RWPE1 (cell line): ENCODE measurements around the gene ABCG2.
A peak's percentile ranks its signal among the peaks of the same experiment; 100 is the strongest.

Experiments used
- CTCF ChIA-PET: fragments of 350-600 bp; sonication (Branson Sonifier 250); formaldehyde crosslinking; extraction: SDS; loops from one replicate; lab custom pipeline; 2021; lab: Yijun Ruan, JAX
- POLR2A ChIA-PET: fragments of 400-600 bp; formaldehyde crosslinking; extraction: SDS; loops from one replicate; lab custom pipeline; 2020; ENCODE audit warnings: antibody characterized with exemption; ENCODE audit not compliant: low non-redundant PET; lab: Yijun Ruan, JAX
- DNase-seq: peaks from one replicate; pipeline ENCODE4 v3.0.0; 2012; ENCODE audit warnings: low spot score
- H3K27ac ChIP-seq: fragments of 450-650 bp; 2 replicates; pipeline ENCODE4 v1.5.1; 2017
- TF ChIP-seq, protein P1 (sequence below): fragments of 450-650 bp; conservative IDR thresholded peaks from 2 replicates; pipeline ENCODE4 v1.5.1; 2017; ENCODE audit warnings: low read depth, mild to moderate bottlenecking

ABCG2 gene

DNA sequence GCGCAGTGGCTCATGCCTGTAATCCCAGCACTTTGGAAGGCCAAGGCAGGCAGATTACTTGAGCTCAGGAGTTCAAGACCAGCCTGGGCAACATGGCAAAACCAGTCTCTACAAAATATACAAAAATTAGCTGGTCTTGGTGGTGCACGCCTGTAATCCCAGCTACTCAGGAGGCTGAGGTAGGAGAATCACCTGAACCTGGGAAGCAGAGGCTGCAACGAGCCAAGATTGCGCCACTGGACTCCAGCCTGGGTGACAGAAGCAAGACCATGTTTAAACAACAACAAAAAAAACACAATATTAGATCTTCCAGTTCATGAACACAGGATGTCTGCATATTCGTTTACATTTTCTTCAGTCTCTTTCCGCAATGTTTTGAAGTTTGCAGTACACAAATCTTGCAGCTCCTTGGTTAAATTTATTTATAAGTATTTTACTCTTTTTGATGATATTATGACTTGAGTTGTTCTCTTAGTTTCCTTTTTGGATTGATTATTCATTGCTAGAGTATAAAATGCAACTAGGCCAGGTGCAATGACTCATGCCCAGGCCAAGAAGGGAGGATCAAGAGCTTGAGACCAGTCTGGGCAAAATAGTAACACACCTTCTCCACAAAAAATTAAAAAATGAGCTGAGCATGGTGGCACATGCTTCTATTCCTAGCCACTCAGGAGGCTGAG, 30.4 kb upstream of the ABCG2 start:
- no peak for DNase-seq
- TF ChIP-seq, protein P1, sequence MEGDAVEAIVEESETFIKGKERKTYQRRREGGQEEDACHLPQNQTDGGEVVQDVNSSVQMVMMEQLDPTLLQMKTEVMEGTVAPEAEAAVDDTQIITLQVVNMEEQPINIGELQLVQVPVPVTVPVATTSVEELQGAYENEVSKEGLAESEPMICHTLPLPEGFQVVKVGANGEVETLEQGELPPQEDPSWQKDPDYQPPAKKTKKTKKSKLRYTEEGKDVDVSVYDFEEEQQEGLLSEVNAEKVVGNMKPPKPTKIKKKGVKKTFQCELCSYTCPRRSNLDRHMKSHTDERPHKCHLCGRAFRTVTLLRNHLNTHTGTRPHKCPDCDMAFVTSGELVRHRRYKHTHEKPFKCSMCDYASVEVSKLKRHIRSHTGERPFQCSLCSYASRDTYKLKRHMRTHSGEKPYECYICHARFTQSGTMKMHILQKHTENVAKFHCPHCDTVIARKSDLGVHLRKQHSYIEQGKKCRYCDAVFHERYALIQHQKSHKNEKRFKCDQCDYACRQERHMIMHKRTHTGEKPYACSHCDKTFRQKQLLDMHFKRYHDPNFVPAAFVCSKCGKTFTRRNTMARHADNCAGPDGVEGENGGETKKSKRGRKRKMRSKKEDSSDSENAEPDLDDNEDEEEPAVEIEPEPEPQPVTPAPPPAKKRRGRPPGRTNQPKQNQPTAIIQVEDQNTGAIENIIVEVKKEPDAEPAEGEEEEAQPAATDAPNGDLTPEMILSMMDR: no peak
- ChIA-PET POLR2A (no interaction called here), CTCF (interaction anchor here (0.6 kb wide), 1 partner anchor 1103 kb away, joined by 4 read pairs; no protein-coding TSS in a partner anchor)
- no peak overlapping the region for H3K27ac ChIP-seq

DNA sequence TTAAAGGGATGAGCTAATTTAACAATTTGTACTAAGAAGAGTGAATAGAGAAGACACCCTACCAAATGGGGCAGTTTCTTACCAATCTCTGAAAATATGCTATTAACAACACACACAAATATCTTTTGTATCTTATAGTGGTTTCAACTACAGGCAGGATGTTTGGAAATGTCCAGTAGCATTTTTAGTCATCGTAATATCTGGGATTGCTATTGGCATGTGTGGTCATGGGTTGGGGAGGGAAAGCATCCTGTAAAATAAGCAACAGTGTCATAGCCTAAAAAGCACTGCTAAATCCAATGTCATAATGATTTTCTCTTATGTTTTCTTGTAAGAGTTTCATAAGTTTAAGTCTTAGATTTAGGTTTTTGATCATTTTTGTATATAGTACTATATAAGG, 29.3 kb upstream of the ABCG2 start:
- no peak for DNase-seq
- ChIA-PET POLR2A (no interaction called here), CTCF (interaction anchor here (1.0 kb wide), 1 partner anchor 22 kb away, joined by 4 read pairs; no protein-coding TSS in a partner anchor)
- no peak overlapping the region for H3K27ac ChIP-seq
- TF ChIP-seq, protein P1: no peak

DNA sequence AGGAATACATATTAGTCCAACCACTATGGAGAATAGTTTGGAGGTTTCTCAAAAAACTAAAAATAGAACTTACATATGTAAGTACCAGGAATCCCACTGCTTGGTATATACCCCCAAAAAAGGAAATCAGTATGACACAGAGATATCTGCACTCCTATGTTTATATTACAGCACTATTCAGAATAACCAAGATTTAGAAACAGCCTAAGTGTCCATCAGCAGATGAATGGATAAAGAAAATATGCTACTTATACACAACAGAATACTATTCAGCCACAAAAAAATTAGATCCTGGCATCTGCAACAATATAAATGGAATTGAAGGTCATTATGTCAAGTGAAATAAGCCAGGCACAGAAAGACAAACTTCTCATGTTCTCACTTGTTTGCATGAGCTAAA, 27.5 kb upstream of the ABCG2 start:
- ChIA-PET CTCF (no interaction called here), POLR2A (no interaction called here)
- H3K27ac ChIP-seq: no peak overlapping the region
- TF ChIP-seq, protein P1: no peak
- DNase-seq: no peak

DNA sequence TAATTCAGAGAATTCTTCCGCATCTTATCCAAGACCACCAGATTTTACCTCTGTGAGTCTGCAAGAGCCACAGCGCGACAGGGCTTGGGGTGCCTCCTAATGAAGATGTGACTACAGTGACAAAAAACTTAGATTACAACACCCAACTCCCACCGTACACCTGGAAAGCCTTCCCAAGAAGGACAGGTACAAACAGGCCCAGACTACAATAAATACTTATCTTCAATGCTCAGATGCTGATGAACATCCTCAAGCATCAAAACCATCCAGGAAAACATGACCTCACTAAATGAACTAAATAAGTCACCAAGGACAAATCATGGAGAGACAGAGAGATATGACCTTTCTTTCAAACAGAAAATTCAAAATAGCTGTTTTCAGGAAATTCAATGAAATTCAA, 20.8 kb upstream of the ABCG2 start:
- CTCF ChIA-PET: interaction anchor here (1.0 kb wide), 1 partner anchor 193 kb away, joined by 3 read pairs; no protein-coding TSS in a partner anchor
- TF ChIP-seq, protein P1: no peak
- H3K27ac ChIP-seq: no peak overlapping the region
- POLR2A ChIA-PET: no interaction called here
- no peak for DNase-seq

DNA sequence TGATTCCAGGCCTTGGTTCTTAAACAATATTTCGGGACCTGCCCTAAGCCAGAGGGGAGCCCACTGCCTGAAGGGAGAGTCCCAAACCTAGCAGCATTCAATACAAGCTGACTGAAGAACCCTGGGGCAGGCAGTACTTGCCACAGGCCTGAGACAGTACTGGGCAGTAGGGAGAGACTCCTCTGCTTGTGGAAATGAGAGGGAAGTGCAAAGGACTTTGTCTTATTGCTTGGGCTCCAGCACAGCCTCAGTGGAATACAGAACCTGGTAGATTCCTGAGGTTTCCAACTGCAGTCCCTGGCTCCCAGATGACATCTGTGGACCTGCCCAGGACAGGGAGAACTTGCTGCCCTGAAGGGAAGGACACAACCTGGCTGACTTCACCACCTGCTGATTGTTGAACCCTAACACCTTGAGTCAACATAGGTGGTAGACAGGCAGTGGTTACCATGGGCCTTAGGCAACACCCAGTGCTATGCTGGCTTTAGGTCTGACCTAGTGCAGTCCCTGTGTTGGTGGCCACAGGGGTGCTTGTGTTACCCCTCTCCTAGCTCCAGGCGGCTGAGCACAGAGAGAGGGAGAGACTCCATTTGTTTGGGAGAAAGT, 20.3 kb upstream of the ABCG2 start:
- ChIA-PET CTCF (no interaction called here), POLR2A (no interaction called here)
- TF ChIP-seq, protein P1: no peak
- peak overlapping the region; percentile 9; the same call in 1 of the 2 replicates for H3K27ac ChIP-seq
- no peak for DNase-seq

DNA sequence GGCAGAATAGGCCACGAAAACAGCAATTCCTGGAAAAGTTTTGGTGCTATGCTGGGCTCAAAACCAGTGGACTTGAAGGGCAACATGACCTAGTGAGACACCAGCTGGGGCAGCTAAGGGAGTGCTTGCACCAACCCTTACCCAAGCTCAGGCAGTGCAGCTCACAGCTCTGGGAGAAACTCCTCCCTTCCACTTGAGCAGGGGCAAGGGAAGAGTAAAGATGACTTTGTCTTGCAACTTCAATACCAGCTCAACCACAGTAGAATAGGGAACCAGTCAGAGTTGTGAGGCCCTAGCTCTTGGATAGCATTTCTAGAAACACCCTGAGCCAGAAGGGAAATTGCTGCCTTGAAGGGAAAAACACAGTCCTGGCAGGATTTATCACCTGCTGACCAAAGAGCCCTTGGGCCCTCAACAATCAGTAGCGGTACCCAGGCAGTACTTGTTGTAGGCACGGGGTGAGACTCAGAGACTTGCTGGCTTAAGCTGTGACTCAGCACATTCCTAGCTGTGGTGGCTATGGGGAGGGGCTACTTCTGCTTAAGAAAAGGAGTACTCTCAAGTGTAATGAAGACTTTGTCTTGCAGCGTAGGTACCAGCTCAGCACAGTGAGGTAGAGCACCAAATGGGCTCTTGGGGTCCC, 19.7 kb upstream of the ABCG2 start:
- ChIA-PET CTCF (interaction anchor here (0.7 kb wide), 1 partner anchor 884 kb away, joined by 3 read pairs; no protein-coding TSS in a partner anchor), POLR2A (no interaction called here)
- H3K27ac ChIP-seq: peak overlapping the region; percentile 9; the same call in 1 of the 2 replicates
- TF ChIP-seq, protein P1: no peak
- DNase-seq: peak; percentile 62
